HG02981 (cell line): ENCODE measurements around the gene RIPOR2.

Experiments used
- ATAC-seq: cut with Tn5 transposase; IDR thresholded peaks from one replicate; pipeline ENCODE4 v1.9.1; 2021; ENCODE audit warnings: mild to moderate bottlenecking, moderate library complexity; ENCODE audit not compliant: unreplicated experiment

The RIPOR2 gene

GRCh38 chr6:24907919-24908649 lies 27.7 kb downstream of the RIPOR2 start:
- no peak for ATAC-seq

- no peak for ATAC-seq
These were observed 29.4 kb downstream of the RIPOR2 start for GRCh38 chr6:24906314-24906713.

- ATAC-seq = no peak
These were observed 30.3 kb downstream of the RIPOR2 start for GRCh38 chr6:24905483-24905882.

- ATAC-seq = no peak
These were observed 32.1 kb downstream of the RIPOR2 start for GRCh38 chr6:24903681-24904080.

GRCh38 chr6:24902782-24903181 lies 33.0 kb downstream of the RIPOR2 start:
- no peak for ATAC-seq

- no peak for ATAC-seq
These were observed 33.9 kb downstream of the RIPOR2 start for GRCh38 chr6:24901698-24902328.

GRCh38 chr6:24900917-24901697 lies 34.7 kb downstream of the RIPOR2 start:
- ATAC-seq = no peak

GRCh38 chr6:24899997-24900325 lies 35.8 kb downstream of the RIPOR2 start:
- no peak for ATAC-seq

- ATAC-seq = no peak
These were observed 36.4 kb downstream of the RIPOR2 start for GRCh38 chr6:24899136-24899996.

GRCh38 chr6:24898676-24899075 lies 37.1 kb downstream of the RIPOR2 start:
- no peak for ATAC-seq

- no peak for ATAC-seq
These were observed 38.6 kb downstream of the RIPOR2 start for GRCh38 chr6:24897186-24897585.

- no peak for ATAC-seq
These were observed 42.4 kb downstream of the RIPOR2 start for GRCh38 chr6:24893342-24893850.

GRCh38 chr6:24891004-24891403 lies 44.8 kb downstream of the RIPOR2 start:
- ATAC-seq = no peak

GRCh38 chr6:24890471-24890870 lies 45.3 kb downstream of the RIPOR2 start:
- no peak for ATAC-seq

- no peak for ATAC-seq
These were observed 46.9 kb downstream of the RIPOR2 start for GRCh38 chr6:24888715-24889370.

- no peak for ATAC-seq
These were observed 48.1 kb downstream of the RIPOR2 start for GRCh38 chr6:24887545-24888140.

GRCh38 chr6:24883618-24884017 lies 52.1 kb downstream of the RIPOR2 start:
- peak; percentile 68 for ATAC-seq

GRCh38 chr6:24882835-24883555 lies 52.8 kb downstream of the RIPOR2 start:
- ATAC-seq = no peak

GRCh38 chr6:24882295-24882694 lies 53.5 kb downstream of the RIPOR2 start:
- ATAC-seq = no peak
